Right kidney (tissue), 9 donors: Measurements from ENCODE around the gene PRMT3.
"Not testable (repeated sequence)": the region's sequence is repeated elsewhere in the genome, so short reads cannot be mapped to it uniquely, and the experiment has no call there.

Source experiments
- DNase-seq: peaks from one replicate; pipeline ENCODE4 v3.0.0-alpha.2; 2016
- long read RNA-seq, 8 donors: transcript quantifications; one replicate each; lab custom pipeline, GENCODE V29; 2026

The PRMT3 gene
- long read RNA-seq, donor 1, full-length matches to known transcripts = 3 of 3 reads
- long read RNA-seq, donor 1, partial matches to known transcripts = 0 of 3 reads
- long read RNA-seq, donor 1, other reads (novel, unspliced or antisense) = 0 of 3 reads
- long read RNA-seq, donor 2, partial matches to known transcripts = 0 of 2 reads
- long read RNA-seq, donor 2, other reads (novel, unspliced or antisense) = 0 of 2 reads
- long read RNA-seq, donor 3, full-length matches to known transcripts = 8 of 8 reads
- long read RNA-seq, donor 3, partial matches to known transcripts = 0 of 8 reads
- long read RNA-seq, donor 3, other reads (novel, unspliced or antisense) = 0 of 8 reads
- long read RNA-seq, donor 4, full-length matches to known transcripts = 3 of 3 reads
- long read RNA-seq, donor 4, partial matches to known transcripts = 0 of 3 reads
- long read RNA-seq, donor 4, other reads (novel, unspliced or antisense) = 0 of 3 reads
- long read RNA-seq, donor 5, transcript PRMT3-202 (16 exons, 2,653 nt) = major isoform, 8 of 8 reads
- long read RNA-seq, donor 5, partial matches to known transcripts = 0 of 8 reads
- long read RNA-seq, donor 5, other reads (novel, unspliced or antisense) = 0 of 8 reads
- long read RNA-seq, donor 6, full-length matches to known transcripts = 3 of 3 reads
- long read RNA-seq, donor 6, partial matches to known transcripts = 0 of 3 reads
- long read RNA-seq, donor 6, other reads (novel, unspliced or antisense) = 0 of 3 reads
- long read RNA-seq, donor 7, full-length matches to known transcripts = 4 of 4 reads
- long read RNA-seq, donor 7, partial matches to known transcripts = 0 of 4 reads
- long read RNA-seq, donor 7, other reads (novel, unspliced or antisense) = 0 of 4 reads
- long read RNA-seq, donor 8, full-length matches to known transcripts = 3 of 3 reads
- long read RNA-seq, donor 8, partial matches to known transcripts = 0 of 3 reads
- long read RNA-seq, donor 8, other reads (novel, unspliced or antisense) = 0 of 3 reads

DNA sequence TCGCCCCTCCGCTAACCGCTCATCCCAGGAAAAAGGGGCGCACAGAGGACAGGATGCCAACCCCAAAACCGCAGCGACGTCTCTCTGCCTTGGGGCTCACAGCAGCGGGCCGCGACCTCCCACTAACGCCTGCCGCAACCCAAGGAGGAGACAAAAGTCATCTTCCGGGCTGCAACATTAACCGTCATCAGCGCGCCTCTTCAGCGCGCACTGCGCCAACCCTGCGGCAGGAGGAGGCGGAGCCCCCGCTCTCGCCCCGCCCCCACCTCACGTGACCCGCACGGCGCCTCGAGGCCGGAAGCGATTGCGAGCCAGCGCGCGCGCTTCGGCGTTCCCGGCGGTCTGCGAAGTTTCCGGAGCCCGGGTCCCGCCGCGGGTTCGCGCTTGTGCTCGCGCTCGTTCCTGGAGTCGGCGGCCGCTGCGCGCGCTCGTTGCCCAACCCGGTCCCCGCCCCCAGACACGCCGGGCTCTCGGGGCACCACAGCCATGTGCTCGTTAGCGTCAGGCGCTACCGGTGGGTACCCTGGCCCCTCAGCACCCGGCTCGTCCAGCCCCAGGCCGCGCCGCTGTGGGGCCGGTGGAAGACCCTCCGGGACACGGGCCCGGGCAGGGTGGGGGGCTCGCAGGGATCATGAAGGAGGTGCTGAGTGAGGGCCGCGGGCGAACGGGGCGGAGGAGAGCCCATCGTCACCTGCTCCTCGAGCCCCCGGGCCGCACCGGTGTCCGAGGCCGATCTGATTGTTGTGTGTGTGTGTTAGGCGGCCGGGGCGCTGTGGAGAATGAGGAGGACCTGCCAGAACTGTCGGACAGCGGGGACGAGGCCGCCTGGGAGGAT lies at the start of gene PRMT3:
Gene PRMT3 (plus strand): TSS at position 456 of the 835 bp plus-strand sequence. CDS start 31 bp downstream, at position 487.
- peak; percentile 99 for DNase-seq

DNA sequence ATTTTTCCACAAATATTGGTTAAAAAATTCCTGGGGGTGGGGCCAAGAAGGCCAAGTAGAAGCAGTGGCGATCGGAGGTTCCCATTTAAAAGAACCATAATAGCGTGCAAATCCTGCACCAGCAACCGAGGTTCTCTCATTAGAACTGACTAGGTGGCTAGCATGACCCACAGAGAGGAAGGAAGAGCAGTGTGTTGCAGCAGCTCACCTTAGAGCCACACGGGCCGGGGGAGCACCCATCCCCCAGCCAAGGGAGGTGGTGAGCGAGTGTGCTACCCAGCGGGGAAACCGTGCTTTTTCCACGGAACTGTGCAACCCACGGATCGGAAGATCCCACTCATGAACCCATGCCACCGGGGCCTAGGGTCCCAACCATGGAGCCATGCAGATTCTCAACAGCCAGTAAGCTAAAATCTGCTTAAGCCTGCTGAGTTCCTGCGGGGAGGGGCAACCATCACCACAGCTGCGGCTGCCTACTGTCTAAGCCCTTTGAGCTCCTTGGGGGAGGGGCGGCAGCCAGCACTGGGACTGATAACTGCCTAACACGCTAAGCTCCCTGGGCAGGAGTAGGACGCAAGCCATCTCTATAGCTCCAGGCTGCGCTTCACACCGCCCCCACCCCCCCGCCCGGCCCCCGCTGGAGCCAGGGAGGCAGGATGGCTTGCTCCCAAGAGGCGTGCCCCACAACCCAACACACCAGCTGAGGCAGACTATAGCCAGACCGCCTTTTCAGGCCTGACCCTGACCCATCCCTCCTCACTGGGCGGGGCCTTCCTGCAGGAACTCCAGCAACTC lies 45.0 kb upstream of the PRMT3 start:
- DNase-seq = no peak

DNA sequence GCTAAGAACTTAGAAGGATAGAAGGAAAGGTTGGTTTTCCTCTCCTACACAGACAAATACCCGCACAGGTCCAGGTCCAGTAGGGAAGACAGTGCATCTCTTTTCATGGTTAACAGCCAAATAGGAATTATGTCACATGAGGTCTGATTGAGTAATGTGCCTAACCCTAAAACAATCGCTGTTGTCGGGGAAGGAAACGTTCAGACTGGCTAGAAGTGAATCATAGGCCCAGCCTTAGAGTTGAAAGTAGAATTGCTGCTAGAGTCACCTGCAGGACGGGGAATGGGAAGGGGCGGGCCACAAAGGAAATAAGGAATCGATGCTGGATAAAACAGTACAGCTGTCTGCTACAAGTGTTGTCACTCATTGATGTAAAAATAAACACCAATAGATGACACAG lies 36.4 kb upstream of the PRMT3 start:
- DNase-seq = no peak

DNA sequence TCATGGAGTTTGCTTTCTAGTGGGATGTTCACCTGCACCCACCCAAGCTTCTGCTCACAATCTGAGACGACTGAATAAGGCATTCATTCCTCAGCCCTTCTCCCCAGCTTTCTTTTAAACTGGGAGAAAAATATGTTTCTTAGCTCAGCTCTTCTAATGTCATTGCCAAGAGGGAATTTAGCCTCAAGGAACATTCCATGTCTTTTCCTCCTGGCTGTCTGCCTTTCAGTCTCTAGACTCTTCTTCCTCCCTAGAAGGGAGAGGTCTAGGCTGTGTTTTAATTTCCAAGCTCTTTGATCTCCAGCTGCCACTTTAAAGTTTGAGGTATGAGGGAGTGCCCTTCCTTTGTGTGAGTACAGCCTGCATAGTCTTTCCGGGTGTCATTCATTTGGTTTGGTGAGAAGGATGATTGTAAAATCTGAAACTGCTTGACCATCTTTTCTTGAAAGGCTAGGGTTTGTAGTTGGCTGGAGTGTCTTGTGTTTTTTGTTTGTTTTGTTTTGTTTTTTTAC lies 35.7 kb upstream of the PRMT3 start:
- no peak for DNase-seq

DNA sequence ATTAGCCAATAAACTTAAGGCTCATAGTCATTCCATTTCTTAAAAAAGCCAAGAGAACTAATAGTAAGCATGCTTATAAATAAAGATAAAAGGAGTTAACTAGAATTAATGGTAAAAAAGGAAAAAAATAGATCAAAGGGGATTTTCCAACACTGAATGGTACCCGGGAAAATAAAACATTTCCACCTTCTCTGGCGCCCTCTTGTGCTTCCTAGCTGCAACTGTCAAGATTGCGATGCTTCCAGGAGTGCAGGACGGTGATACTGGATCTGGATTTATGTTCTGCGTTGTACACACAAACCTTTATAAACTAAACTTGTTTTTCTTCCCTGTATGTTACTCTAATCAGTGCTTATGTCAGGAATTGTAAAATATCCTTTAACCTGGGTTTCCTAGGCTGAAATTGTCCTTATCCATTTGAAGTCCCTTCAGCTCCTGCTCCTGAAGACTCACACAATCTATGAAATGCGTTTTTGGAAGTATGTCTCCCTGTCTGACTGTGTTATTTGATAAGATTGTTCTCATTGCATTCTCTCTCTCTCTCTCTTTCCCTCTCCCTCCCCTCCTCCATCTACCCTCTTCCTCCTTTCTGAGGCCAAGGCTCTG lies 33.6 kb upstream of the PRMT3 start:
- peak; percentile 6 for DNase-seq

DNA sequence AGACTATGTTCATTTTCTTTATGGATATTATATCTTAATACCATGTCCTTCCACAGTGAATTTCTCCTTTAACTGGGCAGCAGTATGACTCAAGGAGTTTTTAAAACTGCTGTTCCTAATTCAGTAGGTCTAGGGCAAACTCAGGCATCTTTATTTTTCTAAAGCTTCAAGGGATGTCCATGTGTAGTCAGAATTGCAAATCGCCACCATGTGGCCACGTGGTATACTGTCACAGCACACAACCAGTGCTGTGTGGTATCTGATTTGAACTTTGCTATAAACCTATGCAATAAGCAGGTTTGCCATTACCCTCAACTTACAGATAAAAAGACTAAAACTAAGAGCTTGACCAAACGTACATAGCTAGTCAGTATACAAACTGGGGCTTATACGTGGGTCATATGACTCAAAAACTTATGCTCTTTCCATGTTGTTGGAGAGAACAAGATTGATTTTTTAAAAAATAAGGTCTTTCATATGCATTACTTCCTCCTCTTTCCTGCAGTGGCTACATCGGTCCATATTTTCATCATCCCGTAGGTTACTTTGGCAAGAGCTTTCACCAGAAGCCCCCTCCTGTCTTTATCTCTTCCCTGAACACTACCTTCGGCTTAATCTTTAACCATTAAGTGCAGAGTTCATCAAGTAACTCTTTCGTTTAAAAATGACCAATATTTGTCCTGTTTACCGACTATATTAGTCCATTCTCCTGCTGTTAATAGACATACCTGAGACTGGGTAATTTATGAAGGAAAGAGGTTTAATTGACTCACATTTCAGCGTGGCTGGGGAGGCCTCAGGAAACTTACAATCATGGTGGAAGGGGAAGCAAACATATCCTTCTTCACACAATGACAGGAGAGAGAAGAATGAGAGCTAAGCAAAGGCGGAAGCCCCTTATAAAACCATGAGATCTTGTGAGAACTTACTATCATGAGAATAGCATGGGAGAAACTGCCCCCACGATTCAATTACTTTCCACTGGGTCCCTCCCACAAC lies 32.0 kb upstream of the PRMT3 start:
- no peak for DNase-seq

DNA sequence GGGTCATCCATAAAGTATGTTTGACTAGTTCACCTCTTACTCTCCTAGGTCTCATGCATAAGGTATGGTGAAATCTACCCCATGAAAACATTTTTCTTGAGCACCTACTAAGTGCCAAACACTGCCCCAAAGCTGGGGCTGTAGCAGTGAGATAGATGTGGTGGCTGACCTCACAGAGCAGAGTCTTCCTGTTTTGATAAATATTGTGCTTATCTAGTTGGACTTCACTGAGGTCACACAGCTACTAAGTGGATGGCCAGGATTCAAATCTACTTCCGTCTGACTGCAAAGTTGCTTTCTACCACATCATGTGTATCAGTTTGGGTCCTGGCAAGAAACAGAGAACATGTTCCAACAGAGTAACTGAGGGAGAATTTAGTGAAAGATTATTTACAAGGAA lies 30.4 kb upstream of the PRMT3 start:
- no peak for DNase-seq

DNA sequence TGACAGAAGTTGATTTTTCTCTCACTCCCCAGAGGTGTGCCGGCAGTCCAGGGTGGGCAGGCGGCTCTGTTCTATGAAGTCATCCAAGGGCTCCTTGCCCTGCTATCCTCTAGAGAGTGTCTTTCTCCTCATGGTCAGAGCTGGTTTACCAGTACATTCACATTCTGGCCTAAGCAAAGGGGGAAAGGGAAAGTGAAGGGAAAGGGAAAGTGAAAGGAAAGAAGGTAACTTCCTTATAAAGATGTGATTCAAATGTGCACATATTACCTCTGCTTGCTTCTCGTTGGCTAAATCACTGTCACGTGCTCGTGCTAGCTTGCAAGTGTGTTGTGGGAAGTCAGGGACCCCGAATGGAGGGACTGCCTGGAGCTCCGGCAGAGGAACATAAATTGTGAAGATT lies 26.9 kb upstream of the PRMT3 start:
- DNase-seq = no peak

DNA sequence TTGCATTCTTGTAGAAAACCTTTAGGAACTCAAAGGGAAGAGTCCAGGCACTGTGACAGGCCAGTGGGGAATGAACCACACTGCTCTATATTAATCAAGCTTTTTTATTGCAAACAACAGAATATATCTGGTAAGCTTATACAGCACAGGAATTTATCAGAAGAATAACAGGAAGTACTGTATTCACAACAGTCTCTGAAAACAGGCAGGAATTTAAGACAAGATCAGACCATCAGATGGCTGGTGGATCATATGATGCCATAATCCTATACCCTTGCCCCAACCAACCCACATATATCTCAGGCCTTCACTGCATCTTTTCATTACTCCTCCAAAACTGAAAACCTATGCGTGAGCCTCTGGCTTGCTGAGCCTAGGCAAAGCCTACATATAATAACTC lies 25.0 kb upstream of the PRMT3 start:
- DNase-seq = no peak

DNA sequence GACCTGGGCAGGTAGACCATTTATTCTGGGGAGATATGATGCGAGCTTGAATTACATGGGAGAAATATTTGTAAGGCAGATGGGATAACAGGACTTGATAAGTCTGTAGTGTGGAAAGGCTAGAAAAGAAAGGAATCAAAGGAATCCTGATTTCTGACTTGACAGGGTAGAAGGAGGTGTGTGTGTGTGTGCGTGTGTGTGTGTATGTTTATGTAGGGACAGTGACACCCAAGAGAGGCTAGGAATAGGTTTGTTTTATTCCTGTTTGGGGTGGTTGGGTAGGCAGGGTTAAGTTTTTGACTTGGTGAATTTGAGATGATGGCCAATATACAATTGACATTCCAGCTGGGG lies 24.4 kb upstream of the PRMT3 start:
- DNase-seq = no peak

DNA sequence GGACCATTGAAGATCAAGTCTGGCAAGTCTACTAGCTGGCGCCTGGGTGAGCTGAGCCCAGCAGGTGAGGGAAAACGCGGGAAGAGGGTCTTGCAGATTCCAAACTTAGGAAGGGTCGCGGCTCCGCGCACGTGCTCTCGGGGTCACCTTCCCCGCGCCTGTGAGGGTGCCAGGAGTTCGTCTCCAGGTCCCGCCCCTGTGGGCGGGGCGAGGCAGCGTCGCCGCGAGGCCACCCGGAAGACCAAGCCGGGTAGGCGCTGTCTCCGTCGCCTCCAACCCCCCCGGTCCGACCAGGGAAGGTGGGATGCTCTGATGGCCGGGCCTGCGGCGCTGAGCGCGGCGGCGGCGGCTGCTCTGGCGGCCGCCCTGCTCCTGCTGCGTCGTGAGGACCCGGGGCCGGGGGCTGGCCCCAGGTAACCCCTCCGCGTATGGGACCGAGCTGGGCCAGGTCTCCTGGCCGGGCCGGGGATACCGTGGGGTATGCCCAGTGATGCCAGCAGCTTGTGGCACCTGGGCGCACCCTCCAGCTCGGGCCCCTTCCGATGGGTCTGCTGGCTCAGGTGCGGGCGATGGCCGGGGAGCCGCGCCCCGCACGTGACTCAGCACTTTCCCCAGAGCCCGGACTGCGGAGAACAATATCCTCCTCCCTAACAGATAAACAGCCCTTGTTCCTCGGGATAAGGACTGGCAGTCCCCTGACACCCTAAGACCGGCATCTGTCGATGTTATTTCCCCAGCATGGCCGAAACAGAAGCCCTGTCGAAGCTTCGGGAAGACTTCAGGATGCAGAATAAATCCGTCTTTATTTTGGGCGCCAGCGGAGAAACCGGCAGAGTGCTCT lies 23.8 kb upstream of the PRMT3 start, which contains the start of gene HTATIP2:
Gene HTATIP2 (plus strand): TSS at position 215 of the 841 bp plus-strand sequence. CDS start 524 bp downstream, at position 739.
- peak; percentile 63 for DNase-seq

DNA sequence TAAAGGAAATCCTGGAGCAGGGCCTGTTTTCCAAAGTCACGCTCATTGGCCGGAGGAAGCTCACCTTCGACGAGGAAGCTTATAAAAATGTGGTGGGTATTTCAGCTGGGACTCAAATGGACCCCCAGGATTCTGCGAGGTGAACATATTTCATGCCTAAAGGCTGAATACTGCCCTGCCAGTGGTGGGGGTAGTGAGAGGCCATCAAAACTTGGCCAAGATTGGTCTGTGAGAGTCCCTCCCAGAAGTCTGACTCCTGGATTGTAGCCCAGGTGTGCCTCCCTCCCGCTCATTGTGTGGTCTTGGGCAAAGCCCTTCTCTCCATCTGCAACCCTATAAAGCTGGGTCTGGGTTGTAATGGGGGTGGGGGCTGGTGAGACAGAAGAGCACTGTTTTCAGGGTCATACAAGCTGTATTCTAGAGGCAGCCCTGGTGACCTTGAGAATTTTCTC lies 23.1 kb upstream of the PRMT3 start:
- no peak for DNase-seq

DNA sequence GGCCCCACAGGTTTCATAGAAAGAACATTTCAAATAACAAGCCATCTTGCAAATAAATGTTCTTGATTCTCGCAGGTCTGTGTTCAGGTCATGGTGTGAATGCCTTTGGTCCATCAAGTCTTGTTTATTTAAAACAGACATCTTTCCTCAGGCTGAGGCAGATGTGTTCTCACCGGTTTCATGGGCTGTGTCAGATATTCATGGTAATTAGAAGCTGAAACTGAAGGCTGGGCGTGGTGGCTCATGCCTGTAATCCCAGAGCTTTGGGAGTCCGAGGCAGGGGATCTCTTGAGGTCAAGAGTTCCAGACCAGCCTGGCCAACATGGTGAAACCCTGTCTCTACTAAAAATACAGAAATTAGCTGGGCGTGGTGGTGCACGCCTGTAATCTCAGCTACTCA lies 22.1 kb upstream of the PRMT3 start:
- DNase-seq = not testable (repeated sequence)

DNA sequence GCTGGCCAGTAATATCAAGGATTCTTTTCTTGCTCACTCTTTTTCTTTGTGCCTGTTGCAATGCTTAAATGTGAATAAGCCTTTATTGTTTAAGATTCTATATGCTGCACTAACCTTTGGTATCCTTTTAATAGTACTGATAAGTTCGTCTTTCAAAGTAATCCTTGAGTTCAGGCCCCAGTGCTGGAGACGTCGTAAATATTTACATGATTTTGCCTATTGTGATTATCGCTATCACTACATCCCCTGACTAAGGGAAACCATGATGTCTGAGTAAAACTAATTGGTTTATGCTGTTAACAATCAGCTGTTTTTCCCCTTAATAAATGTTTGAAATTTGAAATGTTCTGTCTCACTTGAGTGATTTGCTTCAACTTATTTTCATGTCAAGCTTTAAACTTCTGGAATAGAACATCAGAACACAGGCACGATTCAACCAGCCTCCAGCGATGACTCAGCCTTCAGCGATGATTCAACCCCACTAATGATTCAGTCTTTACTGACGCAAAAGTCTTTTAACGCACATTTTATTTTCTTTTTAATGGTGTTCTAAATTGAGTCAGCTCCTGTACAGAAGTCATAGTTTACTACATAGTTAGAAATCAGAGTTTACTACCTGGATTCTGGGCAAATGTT lies 20.1 kb upstream of the PRMT3 start:
- DNase-seq = no peak

DNA sequence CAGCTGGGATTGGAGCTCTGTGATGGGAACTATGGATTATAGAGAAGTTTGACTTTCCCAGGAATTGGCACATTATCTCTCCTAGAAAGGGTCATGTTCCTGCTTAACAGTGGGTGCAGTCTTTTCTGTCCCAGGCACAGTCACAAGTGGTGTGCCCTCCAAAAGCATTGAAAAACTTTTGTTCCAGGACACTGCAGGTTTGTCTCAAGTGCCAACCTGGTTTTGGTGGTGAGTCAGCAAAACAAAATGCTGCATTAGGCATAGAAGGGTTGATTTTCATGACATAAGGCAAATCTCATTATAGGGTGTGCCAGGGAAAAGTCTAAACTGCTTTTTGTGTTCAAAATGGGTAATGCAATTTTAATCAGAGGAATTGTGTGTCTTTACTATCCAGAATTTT lies 19.1 kb upstream of the PRMT3 start:
- no peak for DNase-seq

DNA sequence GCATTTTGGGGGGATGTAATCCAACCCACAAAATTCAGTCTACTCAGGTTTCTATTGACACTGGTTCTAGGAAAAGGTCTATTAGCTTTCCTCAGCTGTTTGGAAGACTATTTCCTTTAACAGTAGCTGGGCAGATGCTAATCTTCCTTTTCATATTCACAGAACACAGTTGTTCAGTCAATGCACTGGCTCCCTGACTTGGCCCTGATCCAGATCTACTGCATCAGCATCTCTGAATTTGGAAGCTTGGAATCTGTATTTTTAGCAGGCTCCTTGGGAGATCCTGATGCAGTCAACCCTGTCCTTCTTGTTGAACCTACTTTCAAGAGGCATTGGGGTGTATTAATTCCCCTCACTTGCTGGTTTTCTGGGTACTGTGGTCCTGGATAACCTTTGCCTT lies 17.7 kb upstream of the PRMT3 start:
- DNase-seq = no peak

DNA sequence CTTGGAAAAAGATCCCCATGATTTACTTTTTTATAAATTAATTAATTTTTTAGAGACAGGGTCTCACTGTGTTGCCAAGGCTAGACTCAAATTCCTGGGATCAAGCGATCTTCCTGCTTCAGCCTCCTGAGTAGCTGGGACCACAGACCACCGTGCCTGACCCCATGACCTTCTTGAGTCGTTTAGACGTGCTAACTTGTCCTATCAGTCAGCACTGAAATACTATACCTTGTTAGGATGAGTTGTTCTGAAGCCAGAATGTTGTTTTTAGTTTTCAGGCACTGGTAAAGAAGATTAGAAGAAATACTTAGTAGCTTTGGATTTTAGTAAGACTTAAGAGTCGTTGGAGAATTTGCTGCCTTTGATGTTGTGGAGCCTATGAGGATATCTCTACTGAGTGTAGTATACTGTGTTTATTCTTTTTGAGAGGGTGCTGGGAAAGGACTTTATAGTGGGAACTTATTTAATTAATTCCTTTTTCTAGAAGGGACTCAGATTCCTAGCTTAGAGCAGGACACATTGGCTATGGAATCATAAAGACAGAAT lies 15.4 kb upstream of the PRMT3 start:
- DNase-seq = no peak

DNA sequence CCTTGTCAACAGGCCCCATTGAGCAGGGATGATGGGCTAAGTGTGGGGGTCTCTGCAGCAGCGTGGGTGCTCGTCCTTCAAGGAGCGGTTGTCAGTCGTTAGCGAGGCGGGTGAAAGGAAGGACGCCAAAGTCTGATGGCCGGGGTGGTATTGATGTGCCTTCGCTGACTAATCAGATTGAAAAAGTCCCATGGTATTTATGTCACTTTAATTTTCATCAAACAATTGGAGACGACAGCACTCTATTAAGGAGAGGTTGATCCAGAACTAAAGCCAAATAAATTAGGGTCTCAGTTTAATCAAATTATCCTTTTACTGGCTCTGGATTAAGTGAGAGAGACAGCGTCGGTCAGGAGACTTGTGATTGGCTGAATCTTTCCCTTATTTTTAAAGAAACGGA lies 14.4 kb upstream of the PRMT3 start:
- no peak for DNase-seq
